ENCODE data around the gene CDKN2A. TPM values are rescaled to one million over a fixed set of nuclear protein-coding genes. Genes with fewer than 3 reads are reported as not detected.
"Not testable (repeated sequence)": the region's sequence is repeated elsewhere in the genome, so short reads cannot be mapped to it uniquely, and the experiment has no call there.

Gene CDKN2A
- total RNA-seq, 4 donors from 2014 or later: 0.94 to 9.7 (median 2.7) TPM; not detected in 1

DNA sequence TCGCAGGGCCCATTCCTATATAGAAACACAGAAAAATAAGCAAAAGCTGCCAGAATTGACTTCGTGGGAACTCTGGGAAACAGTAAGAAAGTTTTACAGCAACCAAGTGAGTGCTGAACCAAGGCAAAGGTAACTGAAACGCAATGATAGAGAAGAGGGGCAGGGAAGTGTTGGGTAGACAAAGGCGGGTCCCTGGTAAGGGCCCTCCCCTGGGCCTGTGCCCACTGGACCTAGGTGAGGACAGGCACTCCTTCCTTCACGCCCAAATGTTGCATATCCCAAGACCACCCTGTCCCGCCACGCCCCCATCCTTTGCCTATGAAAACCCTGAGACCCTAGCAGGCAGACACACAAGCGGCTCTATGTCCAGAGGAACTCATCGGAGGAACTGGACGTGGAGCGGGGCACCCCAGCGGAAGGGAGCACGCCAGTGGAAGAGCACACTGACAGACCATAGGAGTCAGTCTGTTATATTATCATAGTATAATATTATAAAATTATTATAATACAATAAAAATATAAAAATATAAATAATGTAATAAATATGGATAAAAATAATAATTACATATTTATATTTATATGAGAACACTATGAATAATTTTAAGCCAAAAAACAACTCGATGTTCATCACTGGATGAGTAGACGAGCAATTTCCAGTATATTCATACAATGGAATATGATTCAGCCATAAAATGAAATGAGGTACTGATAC lies 27.9 kb downstream of the CDKN2A start:
- ATAC-seq: no peak
- H3K4me1 ChIP-seq: peaks cover 0 to 53% (median 19%) of the 10 kb centered on the region in 3 donors
- H3K4me3 ChIP-seq: no peak overlapping the region
- TF ChIP-seq EP300 (IDR thresholded peaks at IDR 0.05) (no peak), POLR2AphosphoS5 (IDR thresholded peaks at IDR 0.05) (no peak), POLR2A (IDR thresholded peaks at IDR 0.05) (no peak)
- TF ChIP-seq, protein P1, sequence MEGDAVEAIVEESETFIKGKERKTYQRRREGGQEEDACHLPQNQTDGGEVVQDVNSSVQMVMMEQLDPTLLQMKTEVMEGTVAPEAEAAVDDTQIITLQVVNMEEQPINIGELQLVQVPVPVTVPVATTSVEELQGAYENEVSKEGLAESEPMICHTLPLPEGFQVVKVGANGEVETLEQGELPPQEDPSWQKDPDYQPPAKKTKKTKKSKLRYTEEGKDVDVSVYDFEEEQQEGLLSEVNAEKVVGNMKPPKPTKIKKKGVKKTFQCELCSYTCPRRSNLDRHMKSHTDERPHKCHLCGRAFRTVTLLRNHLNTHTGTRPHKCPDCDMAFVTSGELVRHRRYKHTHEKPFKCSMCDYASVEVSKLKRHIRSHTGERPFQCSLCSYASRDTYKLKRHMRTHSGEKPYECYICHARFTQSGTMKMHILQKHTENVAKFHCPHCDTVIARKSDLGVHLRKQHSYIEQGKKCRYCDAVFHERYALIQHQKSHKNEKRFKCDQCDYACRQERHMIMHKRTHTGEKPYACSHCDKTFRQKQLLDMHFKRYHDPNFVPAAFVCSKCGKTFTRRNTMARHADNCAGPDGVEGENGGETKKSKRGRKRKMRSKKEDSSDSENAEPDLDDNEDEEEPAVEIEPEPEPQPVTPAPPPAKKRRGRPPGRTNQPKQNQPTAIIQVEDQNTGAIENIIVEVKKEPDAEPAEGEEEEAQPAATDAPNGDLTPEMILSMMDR (IDR thresholded peaks at IDR 0.05): no peak
- H3K36me3 ChIP-seq: no peaks in the 10 kb centered on the region
- H3K27ac ChIP-seq: no peak overlapping the region
- H3K27me3 ChIP-seq: peaks cover 99% of the 10 kb centered on the region
- peaks cover 0 to 25% (median 0%) of the 10 kb centered on the region in 3 donors for H3K9me3 ChIP-seq
- WGBS, 2 donors (ENCODE audit: low coverage in 1 of 2): 14 to 15% methylated on average over 8 to 15 of the region's 15 CpGs

DNA sequence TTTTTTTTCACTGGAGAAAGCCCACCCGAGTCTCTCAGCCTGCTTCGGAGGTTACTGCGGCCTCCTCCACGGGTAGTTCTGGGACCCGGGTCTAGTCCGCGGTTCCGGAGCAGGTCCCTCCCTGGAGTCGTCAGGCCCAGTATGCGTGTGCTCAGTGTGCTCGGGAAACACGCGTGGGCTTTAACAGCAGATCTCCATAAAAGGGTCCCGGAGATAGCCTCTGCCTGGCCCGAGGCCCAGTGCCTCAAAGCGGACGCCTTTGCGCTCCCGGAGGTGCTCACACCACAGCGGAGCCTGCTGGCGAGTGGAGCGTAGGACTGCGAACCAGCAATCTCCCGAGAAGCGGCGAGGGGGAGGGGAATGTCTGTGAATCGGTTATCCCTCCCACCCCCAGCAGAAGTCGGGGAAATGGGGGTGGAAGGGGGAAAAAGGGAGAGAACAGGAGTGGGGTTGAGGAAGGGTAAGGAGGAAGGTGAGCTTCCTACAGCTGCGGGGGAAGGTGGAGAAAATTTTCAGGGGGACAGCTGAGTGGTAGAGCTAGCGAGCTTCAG lies 28.7 kb downstream of the CDKN2A start:
- Histone ChIP-seq H3K27me3 (peaks cover 94% of the 10 kb centered on the region), H3K36me3 (no peaks in the 10 kb centered on the region), H3K4me3 (peak overlapping the region in 1 of 2 donors; percentile 33), H3K9me3 (peaks cover 0 to 25% (median 0%) of the 10 kb centered on the region in 3 donors), H3K27ac (no peak overlapping the region), H3K4me1 (peaks cover 0 to 44% (median 16%) of the 10 kb centered on the region in 3 donors)
- 3 to 4% methylated on average over 10 of the region's 30 CpGs for WGBS, 2 donors (ENCODE audit: low coverage in 1 of 2)
- TF ChIP-seq POLR2AphosphoS5 (IDR thresholded peaks at IDR 0.05) (no peak), EP300 (IDR thresholded peaks at IDR 0.05) (no peak), POLR2A (IDR thresholded peaks at IDR 0.05) (no peak)
- TF ChIP-seq, protein P1 (IDR thresholded peaks at IDR 0.05): no peak
- ATAC-seq: peak; percentile 36

GRCh38 chr9:21964925-21965385 lies 29.2 kb downstream of the CDKN2A start:
- Histone ChIP-seq H3K27ac (no peak overlapping the region), H3K4me3 (peak overlapping the region in 1 of 2 donors; percentile 33), H3K4me1 (peaks cover 0 to 40% (median 16%) of the 10 kb centered on the region in 3 donors), H3K9me3 (peaks cover 0 to 25% (median 0%) of the 10 kb centered on the region in 3 donors), H3K27me3 (peaks cover 89% of the 10 kb centered on the region), H3K36me3 (no peaks in the 10 kb centered on the region)
- TF ChIP-seq POLR2AphosphoS5 (IDR thresholded peaks at IDR 0.05): no peak
- no peak for TF ChIP-seq POLR2A (IDR thresholded peaks at IDR 0.05)
- TF ChIP-seq, protein P1 (IDR thresholded peaks at IDR 0.05): no peak
- ATAC-seq: peak; percentile 46
- 2% methylated on average over 20 of the region's 29 CpGs; no CpG with 5 or more reads in 1 of the 2 donors for WGBS, 2 donors (ENCODE audit: low coverage in 1 of 2)

- Histone ChIP-seq H3K4me1 (peaks cover 0 to 17% (median 11%) of the 10 kb centered on the region in 3 donors), H3K4me3 (no peak overlapping the region), H3K36me3 (no peaks in the 10 kb centered on the region), H3K27me3 (peaks cover 55% of the 10 kb centered on the region), H3K27ac (no peak overlapping the region), H3K9me3 (peaks cover 0 to 25% (median 0%) of the 10 kb centered on the region in 3 donors)
- ATAC-seq: no peak
- 93% methylated on average over 2 of the region's 2 CpGs for WGBS, 2 donors (ENCODE audit: low coverage in 1 of 2)
- no peak for TF ChIP-seq POLR2AphosphoS5 (IDR thresholded peaks at IDR 0.05)
- no peak for TF ChIP-seq EP300 (IDR thresholded peaks at IDR 0.05)
- no peak for TF ChIP-seq POLR2A (IDR thresholded peaks at IDR 0.05)
- TF ChIP-seq, protein P1 (IDR thresholded peaks at IDR 0.05): no peak
These were observed 32.6 kb downstream of the CDKN2A start for GRCh38 chr9:21961569-21961968.

DNA sequence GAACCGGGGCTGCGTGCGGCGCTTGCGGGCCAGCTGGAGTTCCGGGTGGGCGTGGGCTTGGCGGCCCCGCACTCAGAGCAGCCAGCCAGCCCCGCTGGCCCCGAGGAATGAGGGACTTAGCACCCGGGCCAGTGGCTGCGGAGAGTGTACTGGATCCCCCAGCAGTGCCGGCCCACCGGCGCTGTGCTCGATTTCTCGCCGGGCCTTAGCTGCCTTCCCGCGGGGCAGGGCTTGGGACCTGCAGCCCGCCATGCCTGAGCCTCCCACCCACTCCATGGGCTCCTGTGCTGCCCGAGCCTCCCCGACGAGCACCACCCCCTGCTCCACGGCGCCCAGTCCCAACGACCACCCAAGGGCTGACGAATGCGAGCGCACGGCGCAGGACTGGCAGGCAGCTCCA lies 34.9 kb downstream of the CDKN2A start:
- ATAC-seq, H3K36me3 ChIP-seq, H3K4me1 ChIP-seq, H3K27ac ChIP-seq, H3K4me3 ChIP-seq: not testable (repeated sequence)
- peaks cover 0 to 16% (median 0%) of the 10 kb centered on the region in 3 donors for H3K9me3 ChIP-seq
- peaks cover 32% of the 10 kb centered on the region for H3K27me3 ChIP-seq
- no CpG with 5 or more reads among the region's 33 CpGs for WGBS, 2 donors (ENCODE audit: low coverage in 1 of 2)

Measured in gastroesophageal sphincter (tissue), 4 donors.